Kidney (tissue), 14 donors: ENCODE measurements around the gene CNTN5. TPM values are rescaled to one million over a fixed set of nuclear protein-coding genes. Genes with fewer than 3 reads are reported as not detected.

Experiments used
- DNase-seq, 5 donors: peaks; one replicate each; pipeline ENCODE4 v3.0.0-alpha.2; 2013 to 2020
- FAIRE-seq: peaks from 2 replicates; lab custom pipeline; 2012; peaks lifted over from hg19 to GRCh38; lab: Jason Lieb, UNC
- H3K27ac ChIP-seq, 2 donors: one replicate each; pipeline ENCODE4 v1.7.0; 2013; ENCODE audit warnings: low read depth in 2 of 2, low read length in 2 of 2, inconsistent platforms in 1 of 2
- H3K27me3 ChIP-seq: one replicate; pipeline ENCODE4 v1.7.1; 2013; ENCODE audit warnings: low read length, inconsistent platforms; ENCODE audit not compliant: control insufficient read depth, insufficient read depth
- H3K36me3 ChIP-seq, 3 donors: one replicate each; pipeline versions ENCODE4 v1.7.0 to v1.7.1; 2013; ENCODE audit warnings: low read length in 3 of 3, control low read depth in 1 of 3, inconsistent platforms in 1 of 3; ENCODE audit not compliant: insufficient read depth in 3 of 3, control insufficient read depth in 2 of 3
- H3K4me1 ChIP-seq, 3 donors: one replicate each; pipeline versions ENCODE4 v1.7.0 to v1.7.1; 2013; ENCODE audit warnings: low read length in 3 of 3, inconsistent platforms in 1 of 3, low read depth in 1 of 3; ENCODE audit not compliant: control insufficient read depth in 2 of 3, insufficient read depth in 2 of 3
- H3K4me3 ChIP-seq, 3 donors: one replicate each; pipeline versions ENCODE4 v1.7.0 to v1.8.1; 2013; ENCODE audit warnings: low read length in 3 of 3, control low read depth in 1 of 3, inconsistent platforms in 1 of 3
- H3K9ac ChIP-seq, 3 donors: one replicate each; pipeline versions ENCODE4 v1.7.0 to v1.7.1; 2013; ENCODE audit warnings: low read length in 3 of 3, control low read depth in 1 of 3, inconsistent platforms in 1 of 3
- H3K9me3 ChIP-seq, 3 donors: one replicate each; pipeline versions ENCODE4 v1.7.0 to v1.7.1; 2013; ENCODE audit warnings: low read length in 3 of 3, control low read depth in 1 of 3, inconsistent platforms in 1 of 3; ENCODE audit not compliant: control insufficient read depth in 2 of 3, insufficient read depth in 1 of 3
- CTCF ChIP-seq: IDR thresholded peaks from 3 replicates; pipeline ENCODE4 v1.5.1; 2012; ENCODE audit warnings: mild to moderate bottlenecking, moderate library complexity, borderline replicate concordance; ENCODE audit not compliant: insufficient read depth; ENCODE audit errors: extremely low read depth
- intact Hi-C: fragments of 100-400 bp; cut with DNase I; formaldehyde crosslinking; loops from one replicate; pipeline ENCODE4 v1.11.1; 2022
- polyA plus RNA-seq: library from polyadenylated mRNA; stranded (reverse); fragments of 350-450 nt; fragmentation: Illumina TruSeq; extraction: RNeasy Lipid Tissue Mini Kit (QIAGEN cat#74804); gene quantifications from one replicate; pipeline ENCODE4 v1.2.3, GENCODE V29; 2014; ENCODE audit warnings: low read depth, low replicate concordance; ENCODE audit not compliant: insufficient read depth
- total RNA-seq: library from RNA; stranded (reverse); fragmentation: NEBNext Ultra II Directional; extraction: Animal tissue kit (Norgen Biotek cat#: 25700); gene quantifications from one replicate; pipeline ENCODE4 v1.2.1, GENCODE V29; 2021
- donor health status: control.
- donor health status: control.
- donor health status: control.
- donor health status: control.
- donor health status: control.
- donor health status: DM: yes; HTN: yes; CAD: no.
- donor health status: Normal renal cell carcinoma (clear cell type).

CNTN5 gene
- total and polyA plus RNA-seq, 2 donors from 2014 or later, result 0.11 to 0.66 TPM

GRCh38 chr11:99645934-99646333, 625.2 kb downstream of the CNTN5 start:
- Histone ChIP-seq H3K9me3 (no peaks in the 10 kb centered on the region), H3K4me1 (no peaks in the 10 kb centered on the region), H3K4me3 (no peak overlapping the region), H3K9ac (no peak overlapping the region), H3K27ac (no peak overlapping the region), H3K27me3 (no peaks in the 10 kb centered on the region), H3K36me3 (no peaks in the 10 kb centered on the region)
- DNase-seq, result no peak
- TF ChIP-seq CTCF, result no peak
- no peak for FAIRE-seq
- intact Hi-C loops, result no loop called here

- intact Hi-C loops, result no loop called here
- FAIRE-seq, result no peak
- TF ChIP-seq CTCF, result no peak
- H3K4me1 ChIP-seq, result no peaks in the 10 kb centered on the region
- DNase-seq, result no peak
- no peak overlapping the region for H3K9ac ChIP-seq
- H3K36me3 ChIP-seq, result no peaks in the 10 kb centered on the region
- no peaks in the 10 kb centered on the region for H3K9me3 ChIP-seq
- no peak overlapping the region for H3K4me3 ChIP-seq
- H3K27me3 ChIP-seq, result no peaks in the 10 kb centered on the region
- no peak overlapping the region for H3K27ac ChIP-seq
Measured at GRCh38 chr11:99670067-99670676, 649.4 kb downstream of the CNTN5 start.

GRCh38 chr11:99671808-99672409, 651.2 kb downstream of the CNTN5 start:
- H3K27ac ChIP-seq, result no peak overlapping the region
- no peaks in the 10 kb centered on the region for H3K36me3 ChIP-seq
- DNase-seq (no peak), FAIRE-seq (no peak)
- no peaks in the 10 kb centered on the region for H3K27me3 ChIP-seq
- no peaks in the 10 kb centered on the region for H3K4me1 ChIP-seq
- H3K4me3 ChIP-seq, result no peak overlapping the region
- TF ChIP-seq CTCF, result no peak
- H3K9ac ChIP-seq, result no peak overlapping the region
- intact Hi-C loops, result no loop called here
- H3K9me3 ChIP-seq, result no peaks in the 10 kb centered on the region

GRCh38 chr11:99676292-99676691, 655.5 kb downstream of the CNTN5 start:
- H3K9me3 ChIP-seq, result no peaks in the 10 kb centered on the region
- no peaks in the 10 kb centered on the region for H3K36me3 ChIP-seq
- peak in 1 of 5 donors; percentile 11 for DNase-seq
- no peak for FAIRE-seq
- no peak overlapping the region for H3K9ac ChIP-seq
- no peaks in the 10 kb centered on the region for H3K27me3 ChIP-seq
- no peak for TF ChIP-seq CTCF
- intact Hi-C loops, result no loop called here
- no peak overlapping the region for H3K4me3 ChIP-seq
- H3K27ac ChIP-seq, result no peak overlapping the region
- H3K4me1 ChIP-seq, result no peaks in the 10 kb centered on the region
